Activated CD8-positive, alpha-beta memory T cell treated with anti-CD3 and anti-CD28 coated beads for 24 hours (primary cell): ENCODE measurements around the gene WDR91.
"Not testable (repeated sequence)": the region's sequence is repeated elsewhere in the genome, so short reads cannot be mapped to it uniquely, and the experiment has no call there.

ENCODE experiments used
- DNase-seq: peaks from one replicate; pipeline ENCODE4 v3.0.0-alpha.2; 2020

WDR91 gene

DNA sequence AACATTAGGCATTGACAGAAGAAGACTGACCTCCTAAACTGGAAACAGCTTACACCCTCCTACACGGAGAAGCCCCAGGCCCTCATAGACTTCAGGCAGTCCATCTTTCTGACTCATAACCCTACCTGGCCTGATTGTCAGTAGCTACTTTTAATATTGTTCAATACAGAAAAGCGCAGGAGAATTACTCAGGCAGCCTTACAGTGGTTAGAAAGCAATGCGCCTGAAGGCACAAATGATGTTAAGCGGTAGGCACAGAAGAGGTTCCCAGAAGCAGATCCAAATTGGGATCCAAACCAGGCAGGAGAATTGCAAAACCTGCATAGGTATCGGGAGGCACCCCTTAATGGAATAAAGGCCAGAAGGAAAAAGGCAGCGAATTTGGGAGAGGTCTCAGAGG lies 35.4 kb downstream of the WDR91 start:
- DNase-seq, result peak; percentile 33

DNA sequence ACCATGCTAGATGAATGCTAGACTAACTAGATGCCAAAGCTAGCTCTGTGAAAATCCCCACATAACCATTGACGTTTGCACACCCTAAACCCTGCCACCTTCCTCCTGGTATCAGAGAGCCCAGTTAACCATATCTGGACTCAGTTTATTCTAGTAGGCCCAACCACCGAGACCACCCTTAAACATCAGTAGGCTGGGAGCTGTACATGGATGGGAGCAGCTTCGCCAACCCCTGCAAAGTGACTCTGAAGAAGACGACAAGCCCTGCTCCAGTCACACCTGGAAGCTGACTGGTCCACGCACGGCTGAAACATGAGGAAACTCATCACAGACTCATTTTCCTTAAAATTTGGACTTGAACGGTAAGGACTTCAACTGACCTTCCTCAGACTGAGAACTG lies 36.4 kb downstream of the WDR91 start:
- peak; percentile 30 for DNase-seq

GRCh38 chr7:135173916-135174315 lies 37.4 kb downstream of the WDR91 start:
- peak; percentile 42 for DNase-seq

GRCh38 chr7:135171581-135172291 lies 39.6 kb downstream of the WDR91 start:
- DNase-seq, result peak; percentile 59

- DNase-seq, result not testable (repeated sequence)
Observed at GRCh38 chr7:135170998-135171481, 40.3 kb downstream of the WDR91 start.

DNA sequence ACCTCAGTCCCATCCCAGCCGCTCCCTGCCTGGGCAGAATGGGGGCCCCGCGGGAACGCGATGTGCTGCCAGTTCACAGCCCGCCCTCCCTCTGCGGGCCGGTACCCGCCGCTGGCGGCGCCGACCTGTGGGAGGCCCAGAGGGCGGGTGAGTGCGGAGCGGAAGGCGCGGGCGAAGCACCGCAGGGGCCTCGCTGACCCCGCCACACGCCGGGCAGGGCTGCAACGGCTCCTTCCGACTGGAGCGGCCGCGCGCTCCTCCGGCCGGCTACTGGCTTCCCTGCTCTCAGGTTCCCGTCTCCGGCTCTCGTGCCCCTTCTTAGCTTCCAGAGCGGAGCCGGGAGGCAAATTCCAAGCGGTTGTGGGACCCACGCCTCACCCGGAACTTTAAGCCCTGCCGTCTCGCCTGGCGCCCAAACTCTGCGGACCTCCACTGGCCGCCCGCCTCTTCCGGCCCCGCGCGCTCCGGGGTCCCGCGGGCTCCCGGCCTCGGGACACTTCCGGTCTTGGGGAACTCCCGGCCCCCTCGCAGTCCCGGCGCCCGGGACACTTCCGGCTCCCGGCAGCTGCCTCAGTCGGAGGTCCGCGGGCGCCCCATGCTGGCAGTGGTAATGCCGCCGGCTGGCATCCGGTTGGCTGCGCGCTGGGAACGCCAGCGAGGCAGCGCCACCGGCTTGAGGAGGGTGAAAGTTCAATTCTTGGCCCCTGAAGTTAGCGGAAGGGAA lies 40.9 kb downstream of the WDR91 start, which contains the start of gene CYREN:
Gene CYREN (minus strand): TSS at position 434 of the 724 bp plus-strand sequence. CDS start 1,785 bp downstream, outside the sequence.
- peak; percentile 95 for DNase-seq

- DNase-seq, result no peak
Observed at GRCh38 chr7:135169964-135170273, 41.4 kb downstream of the WDR91 start.

DNA sequence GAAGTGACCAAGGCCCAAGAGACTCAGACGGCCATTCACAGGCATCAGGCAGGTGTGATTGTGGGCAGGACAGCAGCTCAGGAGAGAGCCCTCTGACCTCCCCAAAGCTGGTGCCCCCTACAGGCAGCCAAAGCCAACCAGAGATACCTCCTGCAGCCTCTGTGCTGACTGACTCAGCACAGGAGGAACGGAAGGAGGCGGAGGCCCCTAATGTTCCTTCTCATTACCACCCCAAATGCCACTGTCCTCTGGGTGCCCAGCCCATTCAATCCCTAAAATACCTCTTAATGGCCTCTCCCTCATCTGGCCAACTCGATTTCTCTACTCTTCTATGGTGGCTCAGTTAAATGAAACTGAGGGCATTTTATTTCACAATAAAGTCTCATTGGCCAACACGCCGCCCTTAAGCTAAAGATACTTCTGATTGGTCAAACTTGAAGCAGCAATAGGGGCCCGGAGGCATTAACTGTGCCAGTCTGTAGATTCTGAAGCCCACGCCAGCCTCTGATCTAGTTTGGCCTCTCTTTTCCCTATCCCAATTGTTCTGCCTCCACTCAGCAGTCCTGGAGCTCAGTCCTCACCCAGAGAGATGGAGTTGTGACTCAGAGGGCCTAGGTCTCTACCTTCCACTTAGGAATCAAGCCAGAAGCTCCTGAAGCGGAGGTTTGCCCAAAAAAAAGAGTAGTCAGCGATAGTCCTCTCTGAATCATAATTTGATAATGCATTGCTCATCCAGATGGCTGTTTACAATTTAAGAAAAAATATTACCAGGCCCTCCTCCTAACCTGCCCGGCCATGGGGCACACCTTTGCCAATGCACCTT lies 42.0 kb downstream of the WDR91 start:
- DNase-seq, result peak; percentile 79

DNA sequence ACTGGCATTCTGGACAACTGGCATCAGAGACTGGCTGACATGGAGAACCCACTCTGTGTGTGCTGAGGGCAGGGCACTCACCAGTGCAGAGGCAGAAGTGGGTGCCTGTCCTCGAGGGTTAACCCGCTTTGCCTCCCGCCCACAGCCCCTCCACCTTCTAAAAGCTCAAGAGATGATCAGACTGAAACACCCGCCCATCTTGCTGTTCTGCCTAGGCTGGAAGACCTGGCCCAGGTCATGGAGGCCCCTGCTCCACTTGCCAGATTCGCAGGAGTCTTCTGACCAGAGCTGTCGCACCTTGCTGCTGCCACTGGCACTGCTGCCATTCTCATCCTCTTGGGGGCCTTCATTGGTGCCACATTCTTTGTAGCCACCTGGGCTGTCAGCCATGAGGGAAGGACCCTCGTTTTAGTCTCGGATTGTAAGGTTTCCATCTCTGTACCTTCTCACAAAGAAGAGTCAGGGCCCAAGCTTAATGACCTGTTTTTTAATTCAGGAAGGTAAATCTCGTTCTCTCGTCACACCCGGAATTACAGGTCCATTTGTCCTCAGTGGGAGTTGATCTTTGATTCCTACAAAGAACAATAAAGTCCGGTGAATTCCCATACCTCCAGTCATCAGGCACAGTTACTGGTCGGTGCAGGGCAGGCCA lies 42.7 kb downstream of the WDR91 start:
- no peak for DNase-seq

- DNase-seq, result no peak
Observed at GRCh38 chr7:135168001-135168400, 43.3 kb downstream of the WDR91 start.

DNA sequence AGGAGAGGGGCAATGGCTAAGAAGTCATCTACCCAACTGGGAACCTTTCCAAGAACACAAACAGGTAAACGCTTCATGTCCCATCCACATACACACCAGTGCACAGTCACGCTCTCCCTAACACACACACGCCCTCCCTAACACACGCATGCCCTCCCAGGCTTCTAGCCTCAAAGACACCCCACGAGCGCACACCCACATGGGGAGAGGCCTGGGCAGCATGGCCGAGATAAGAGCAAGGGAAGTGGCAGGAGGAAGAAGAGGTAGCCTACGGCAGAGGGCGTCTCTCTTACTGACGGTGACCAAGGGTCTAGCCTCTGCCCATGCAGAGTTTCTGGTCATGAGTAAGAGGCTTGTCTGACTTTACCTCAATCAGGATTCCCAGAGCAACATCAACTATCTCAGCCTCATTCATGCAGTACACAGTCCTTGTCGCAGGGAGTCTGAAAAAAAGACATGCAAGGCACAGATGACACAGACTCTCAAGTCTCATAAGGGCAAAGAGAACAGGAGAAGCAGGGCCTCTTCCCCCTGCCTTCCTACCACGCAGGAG lies 43.9 kb downstream of the WDR91 start:
- DNase-seq, result no peak

DNA sequence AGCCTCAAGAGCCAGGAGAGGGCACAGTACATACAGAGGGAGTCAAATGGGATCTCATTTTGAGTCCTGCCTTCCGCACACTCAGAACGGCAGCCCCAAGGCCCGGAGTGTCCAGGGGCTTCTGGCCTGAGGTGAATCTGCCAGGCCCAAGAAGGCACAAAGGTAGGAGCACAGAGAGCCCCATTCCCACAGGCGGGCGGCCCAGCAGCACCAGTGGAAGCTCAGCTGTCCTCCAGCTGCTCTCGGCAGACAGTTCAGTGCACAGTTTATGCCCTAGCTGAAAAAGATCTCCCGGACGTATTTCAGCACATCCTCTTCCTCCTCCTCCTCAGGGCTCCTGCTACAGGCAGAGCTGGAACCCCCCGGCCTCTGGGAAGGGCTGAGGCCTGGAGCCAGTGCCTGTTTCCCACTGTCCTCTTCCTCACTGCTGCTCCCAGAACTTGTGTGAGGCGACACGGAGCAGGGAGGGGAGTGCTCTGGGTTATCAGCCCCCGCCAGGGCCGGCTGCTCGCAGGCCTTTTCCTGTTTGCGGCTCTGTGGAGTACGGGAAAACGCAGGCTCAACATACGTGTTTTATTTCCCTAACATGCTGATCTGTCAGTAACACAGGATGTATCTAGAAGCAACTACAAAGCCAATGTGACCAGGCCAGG lies 44.9 kb downstream of the WDR91 start:
- no peak for DNase-seq

- DNase-seq, result no peak
Observed at GRCh38 chr7:135165862-135166261, 45.5 kb downstream of the WDR91 start.

DNA sequence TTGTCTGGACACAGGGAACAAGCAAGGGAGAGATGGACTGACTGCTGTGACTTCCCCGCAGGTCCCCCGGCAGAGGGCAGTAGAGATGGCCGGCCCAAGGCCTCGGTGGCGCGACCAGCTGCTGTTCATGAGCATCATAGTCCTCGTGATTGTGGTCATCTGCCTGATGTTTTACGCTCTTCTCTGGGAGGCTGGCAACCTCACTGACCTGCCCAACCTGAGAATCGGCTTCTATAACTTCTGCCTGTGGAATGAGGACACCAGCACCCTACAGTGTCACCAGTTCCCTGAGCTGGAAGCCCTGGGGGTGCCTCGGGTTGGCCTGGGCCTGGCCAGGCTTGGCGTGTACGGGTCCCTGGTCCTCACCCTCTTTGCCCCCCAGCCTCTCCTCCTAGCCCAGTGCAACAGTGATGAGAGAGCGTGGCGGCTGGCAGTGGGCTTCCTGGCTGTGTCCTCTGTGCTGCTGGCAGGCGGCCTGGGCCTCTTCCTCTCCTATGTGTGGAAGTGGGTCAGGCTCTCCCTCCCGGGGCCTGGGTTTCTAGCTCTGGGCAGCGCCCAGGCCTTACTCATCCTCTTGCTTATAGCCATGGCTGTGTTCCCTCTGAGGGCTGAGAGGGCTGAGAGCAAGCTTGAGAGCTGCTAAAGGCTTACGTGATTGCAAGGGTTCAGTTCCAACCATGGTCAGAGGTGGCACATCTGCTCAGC lies 46.8 kb downstream of the WDR91 start:
- no peak for DNase-seq

- no peak for DNase-seq
Observed at GRCh38 chr7:135162382-135163001, 48.8 kb downstream of the WDR91 start.

GRCh38 chr7:135161669-135162068 lies 49.7 kb downstream of the WDR91 start:
- no peak for DNase-seq

- no peak for DNase-seq
Observed at GRCh38 chr7:135160858-135161653, 50.3 kb downstream of the WDR91 start.

DNA sequence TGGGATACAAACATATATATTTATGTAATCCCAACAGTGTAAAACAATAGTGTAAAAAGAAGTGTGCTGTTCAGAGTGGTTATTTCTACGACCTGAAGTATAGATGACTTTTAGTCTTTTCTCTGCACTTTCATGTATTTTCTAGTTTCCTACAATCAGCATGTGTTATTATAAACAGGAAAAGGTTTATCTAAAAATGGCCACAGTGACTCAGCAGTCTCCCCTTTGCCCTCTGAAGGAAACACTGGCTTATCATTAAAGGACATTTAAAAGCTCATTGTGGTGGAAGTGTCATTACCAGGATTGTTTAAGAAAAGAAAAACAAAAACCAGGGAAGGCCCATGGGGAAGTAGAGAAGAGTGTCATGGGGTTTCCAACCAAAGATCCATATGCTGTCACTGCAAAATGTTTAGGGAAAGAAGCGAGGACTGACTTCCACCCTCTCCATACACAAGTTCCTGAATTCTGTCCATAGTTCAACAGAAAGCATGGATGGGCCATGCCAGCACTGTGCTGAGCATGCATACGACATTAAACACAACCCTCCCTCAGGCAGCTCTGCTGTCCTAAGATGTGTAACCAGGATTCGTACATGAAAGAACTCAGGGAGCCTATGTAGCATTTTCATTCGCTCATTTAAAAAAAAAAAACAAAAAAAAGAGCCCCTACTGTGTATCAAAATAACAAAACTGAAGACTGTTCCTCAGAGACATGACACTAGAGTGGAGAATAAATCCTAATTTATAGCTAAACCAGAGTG lies 51.0 kb downstream of the WDR91 start:
- no peak for DNase-seq

- DNase-seq, result no peak
Observed at GRCh38 chr7:135159359-135160085, 51.8 kb downstream of the WDR91 start.
